Right lobe of liver (tissue), 6 donors: ENCODE measurements around the gene ZNF804A. TPM values are rescaled to one million over a fixed set of nuclear protein-coding genes. Genes with fewer than 3 reads are reported as not detected.

Source experiments
- ATAC-seq, 4 donors: fragments of 200-7000 bp; cut with Tn5 transposase; one replicate each; pipeline ENCODE4 v1.9.1; 2020; ENCODE audit warnings: mild to moderate bottlenecking in 4 of 4, moderate library complexity in 4 of 4
- DNase-seq, 3 donors: peaks; one replicate each; pipeline ENCODE4 v3.0.0-alpha.2; 2020
- H3K27ac ChIP-seq, 3 donors: fragments of 200-600 bp; one replicate each; pipeline ENCODE4 v1.8.0; 2022
- H3K27me3 ChIP-seq, 2 donors: fragments of 200-600 bp; one replicate each; pipeline ENCODE4 v1.8.0; 2022
- H3K36me3 ChIP-seq, 4 donors: fragments of 200-600 bp; sonication (generic) in 1 of 4; one replicate each; pipeline versions ENCODE4 v1.5.1 to v1.8.0; 2017 to 2022; ENCODE audit warnings: control low read depth in 1 of 4
- H3K4me1 ChIP-seq, 4 donors: fragments of 200-600 bp; sonication (generic) in 1 of 4; one replicate each; pipeline versions ENCODE4 v1.5.1 to v1.8.0; 2017 to 2022; ENCODE audit warnings: control low read depth in 1 of 4
- H3K4me3 ChIP-seq, 3 donors: fragments of 200-600 bp; one replicate each; pipeline ENCODE4 v1.8.0; 2022
- H3K9me3 ChIP-seq, 4 donors: fragments of 200-600 bp; sonication (generic) in 1 of 4; one replicate each; pipeline versions ENCODE4 v1.5.1 to v1.8.0; 2017 to 2022; ENCODE audit warnings: control low read depth in 1 of 4
- POLR2A ChIP-seq: fragments of 450-650 bp; IDR thresholded peaks from one replicate; pipeline ENCODE4 v1.6.1; 2017; ENCODE audit warnings: antibody characterized with exemption, mild to moderate bottlenecking
- WGBS: methylation state at CpG from one replicate; pipeline ENCODE4 v1.1.6; 2018; ENCODE audit warnings: low coverage, low lambda C conversion rate; ENCODE audit not compliant: insufficient coverage; ENCODE audit errors: missing lambda C conversion rate; 5-methylcytosine and 5-hydroxymethylcytosine counted together
- intact Hi-C, 2 donors: fragments of 100-400 bp; cut with DNase I; formaldehyde crosslinking; loops; one replicate each; pipeline versions ENCODE4 v1.11.2 to v1.14.1; 2022
- total RNA-seq, 6 experiments: library from RNA; depleted of rRNA in 2 of 6; stranded (reverse); fragments of >200 nt in 2 of 6; fragmentation: NEBNext Ultra II Directional in 3 of 6; extraction: Animal tissue kit (Norgen Biotek cat#: 25700) in 3 of 6; gene quantifications; one replicate each; pipeline versions ENCODE4 v1.1.0 to v1.2.4, GENCODE V29; 2016 to 2023
- TF ChIP-seq, protein P1 (sequence below), 4 donors: fragments of 200-600 bp in 3 of 4; fragments of 450-650 bp in 1 of 4; IDR thresholded peaks; one replicate each; pipeline versions ENCODE4 v1.5.1 to v1.8.0; 2016 to 2022; ENCODE audit warnings: antibody characterized with exemption in 4 of 4, mild to moderate bottlenecking in 2 of 4
- donor health status: DM: no; HTN: yes; CAD: no.
- donor health status: DM: no; HTN: no; CAD: no.
- donor health status: DM: no; HTN: no; CAD: no.
- donor health status: DM: no; HTN: yes; CAD: no.
- donor health status: DM: no; HTN: yes; CAD: no.

ZNF804A gene
- total RNA-seq, 6 experiments from 2014 or later = 0.06 to 0.30 (median 0.20) TPM; not detected in 3

DNA sequence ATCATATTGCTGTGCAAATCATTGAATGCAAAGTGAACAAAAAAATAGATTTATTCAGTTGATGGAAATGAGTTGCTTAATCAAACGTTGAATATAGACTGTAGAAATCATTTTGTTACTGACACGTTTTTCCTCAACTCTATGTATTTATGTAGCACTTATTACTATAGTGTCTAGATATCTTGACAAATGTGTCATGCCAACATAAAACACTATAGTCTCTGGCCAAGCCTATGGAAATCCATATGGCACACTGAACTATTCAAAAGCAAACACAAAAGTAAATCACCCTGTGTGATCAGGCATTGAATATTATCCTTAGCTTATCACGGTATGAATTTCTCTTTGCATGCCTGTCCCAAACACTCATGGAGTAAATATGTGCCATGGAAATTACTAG is 131.3 kb downstream of the ZNF804A start:
- H3K4me1 ChIP-seq = no peaks in the 10 kb centered on the region
- no peaks in the 10 kb centered on the region for H3K9me3 ChIP-seq
- no peaks in the 10 kb centered on the region for H3K27me3 ChIP-seq
- H3K27ac ChIP-seq = no peak overlapping the region
- DNase-seq (no peak), ATAC-seq (no peak)
- 35% methylated on average over 3 of the region's 3 CpGs for WGBS
- H3K4me3 ChIP-seq = no peak overlapping the region
- no peaks in the 10 kb centered on the region for H3K36me3 ChIP-seq
- TF ChIP-seq POLR2A = no peak
- TF ChIP-seq, protein P1, sequence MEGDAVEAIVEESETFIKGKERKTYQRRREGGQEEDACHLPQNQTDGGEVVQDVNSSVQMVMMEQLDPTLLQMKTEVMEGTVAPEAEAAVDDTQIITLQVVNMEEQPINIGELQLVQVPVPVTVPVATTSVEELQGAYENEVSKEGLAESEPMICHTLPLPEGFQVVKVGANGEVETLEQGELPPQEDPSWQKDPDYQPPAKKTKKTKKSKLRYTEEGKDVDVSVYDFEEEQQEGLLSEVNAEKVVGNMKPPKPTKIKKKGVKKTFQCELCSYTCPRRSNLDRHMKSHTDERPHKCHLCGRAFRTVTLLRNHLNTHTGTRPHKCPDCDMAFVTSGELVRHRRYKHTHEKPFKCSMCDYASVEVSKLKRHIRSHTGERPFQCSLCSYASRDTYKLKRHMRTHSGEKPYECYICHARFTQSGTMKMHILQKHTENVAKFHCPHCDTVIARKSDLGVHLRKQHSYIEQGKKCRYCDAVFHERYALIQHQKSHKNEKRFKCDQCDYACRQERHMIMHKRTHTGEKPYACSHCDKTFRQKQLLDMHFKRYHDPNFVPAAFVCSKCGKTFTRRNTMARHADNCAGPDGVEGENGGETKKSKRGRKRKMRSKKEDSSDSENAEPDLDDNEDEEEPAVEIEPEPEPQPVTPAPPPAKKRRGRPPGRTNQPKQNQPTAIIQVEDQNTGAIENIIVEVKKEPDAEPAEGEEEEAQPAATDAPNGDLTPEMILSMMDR (IDR thresholded peaks at IDR 0.05) = no peak
- intact Hi-C loops = no loop called here

DNA sequence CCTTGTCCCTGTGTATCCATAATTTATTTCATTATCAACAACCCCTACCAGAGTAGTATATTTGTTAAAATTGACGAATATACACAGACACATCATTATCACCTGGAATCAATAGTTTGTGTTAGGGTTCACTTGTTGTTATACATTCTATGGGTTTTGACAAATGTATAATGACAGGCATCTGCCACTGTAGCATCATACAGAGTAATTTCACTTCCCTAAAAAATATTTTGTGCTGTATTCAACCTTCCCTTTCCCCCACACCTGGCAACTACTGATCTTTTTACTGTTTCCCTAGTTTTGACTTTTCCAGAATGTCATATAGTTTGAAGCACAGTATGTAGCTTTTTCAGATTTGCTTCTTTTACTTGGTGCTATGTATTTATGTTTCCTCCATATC is 132.0 kb downstream of the ZNF804A start:
- H3K4me3 ChIP-seq = no peak overlapping the region
- intact Hi-C loops = no loop called here
- TF ChIP-seq POLR2A = no peak
- TF ChIP-seq, protein P1 (IDR thresholded peaks at IDR 0.05) = no peak
- no peak overlapping the region for H3K27ac ChIP-seq
- ATAC-seq (no peak), DNase-seq (no peak)
- H3K27me3 ChIP-seq = no peaks in the 10 kb centered on the region
- no peaks in the 10 kb centered on the region for H3K9me3 ChIP-seq
- WGBS = 67% methylated on average over 1 of the region's 1 CpG
- H3K36me3 ChIP-seq = no peaks in the 10 kb centered on the region
- H3K4me1 ChIP-seq = no peaks in the 10 kb centered on the region

DNA sequence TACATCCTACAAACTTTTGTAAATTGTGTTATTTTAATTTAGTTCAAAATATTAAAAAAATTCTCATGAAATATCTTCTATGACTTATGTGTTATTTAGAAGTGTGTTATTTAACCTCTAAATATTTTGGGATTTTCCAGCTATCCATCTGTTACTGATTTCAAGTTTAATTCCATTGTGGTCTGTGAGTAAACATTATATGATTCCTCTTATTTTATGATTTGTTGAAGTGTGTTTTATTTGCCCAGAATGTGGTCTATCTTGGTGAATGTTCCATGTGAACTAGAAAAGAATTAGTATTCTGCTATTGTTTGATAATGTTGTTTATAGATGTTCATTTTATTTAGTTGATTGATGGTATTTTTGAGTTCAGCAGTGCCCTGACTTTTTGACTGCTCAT is 136.0 kb downstream of the ZNF804A start:
- TF ChIP-seq, protein P1 (IDR thresholded peaks at IDR 0.05) = no peak
- no peak for TF ChIP-seq POLR2A
- no peaks in the 10 kb centered on the region for H3K27me3 ChIP-seq
- no peaks in the 10 kb centered on the region for H3K4me1 ChIP-seq
- no peak overlapping the region for H3K27ac ChIP-seq
- DNase-seq (no peak), ATAC-seq (no peak)
- no peaks in the 10 kb centered on the region for H3K9me3 ChIP-seq
- intact Hi-C loops = no loop called here
- H3K4me3 ChIP-seq = no peak overlapping the region
- H3K36me3 ChIP-seq = no peaks in the 10 kb centered on the region

DNA sequence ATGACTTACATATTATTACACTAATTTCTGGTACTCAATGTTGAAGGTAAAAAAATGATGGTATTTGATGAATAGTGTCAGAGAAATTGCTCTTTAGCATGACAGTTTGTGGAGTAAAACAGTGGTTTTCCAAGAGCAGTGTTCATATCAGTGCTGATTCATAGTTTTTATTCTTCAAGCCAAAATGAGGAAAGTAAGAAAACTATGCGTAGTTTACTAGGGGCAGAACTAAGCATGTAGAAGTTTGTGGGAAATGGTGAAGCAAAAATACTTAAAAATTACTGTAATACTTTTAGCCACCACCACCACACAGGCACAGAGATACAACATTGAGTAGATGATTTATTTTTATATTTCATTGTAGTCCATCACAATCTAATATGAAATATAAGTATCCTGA is 137.3 kb downstream of the ZNF804A start:
- H3K36me3 ChIP-seq = no peaks in the 10 kb centered on the region

More for the DNA sequence above, 137.3 kb downstream of the ZNF804A start:
- 82% methylated on average over 1 of the region's 1 CpG for WGBS
- Histone ChIP-seq H3K9me3 (no peaks in the 10 kb centered on the region), H3K27ac (no peak overlapping the region), H3K4me3 (no peak overlapping the region), H3K4me1 (no peaks in the 10 kb centered on the region), H3K27me3 (no peaks in the 10 kb centered on the region)
- intact Hi-C loops = no loop called here
- no peak for TF ChIP-seq POLR2A
- TF ChIP-seq, protein P1 (IDR thresholded peaks at IDR 0.05) = no peak
- no peak for DNase-seq
- ATAC-seq = no peak
